Parathyroid adenoma (tissue), 2 donors: Measurements from ENCODE around the gene DNAL4.

Experiments used
- H2AFZ ChIP-seq: fragments of 300-600 bp; sonication (generic); one replicate; pipeline ENCODE4 v1.7.0; 2017; ENCODE audit warnings: antibody characterized with exemption, mild to moderate bottlenecking
- H3K27ac ChIP-seq: fragments of 300-600 bp; sonication (generic); one replicate; pipeline ENCODE4 v1.7.0; 2017
- H3K27me3 ChIP-seq: fragments of 300-600 bp; sonication (generic); one replicate; pipeline ENCODE4 v1.7.0; 2017; ENCODE audit warnings: low read length; ENCODE audit not compliant: control insufficient read depth, insufficient read depth
- H3K36me3 ChIP-seq: fragments of 300-600 bp; sonication (generic); one replicate; pipeline ENCODE4 v1.7.0; 2017; ENCODE audit warnings: low read length; ENCODE audit not compliant: control insufficient read depth, insufficient read depth
- H3K4me1 ChIP-seq: fragments of 300-600 bp; sonication (generic); one replicate; pipeline ENCODE4 v1.7.0; 2017; ENCODE audit warnings: control low read depth
- H3K4me2 ChIP-seq: fragments of 300-600 bp; sonication (generic); one replicate; pipeline ENCODE4 v1.7.0; 2017; ENCODE audit warnings: low read length
- H3K4me3 ChIP-seq: fragments of 300-600 bp; sonication (generic); one replicate; pipeline ENCODE4 v1.7.0; 2017; ENCODE audit warnings: low read depth, low read length
- H3K79me2 ChIP-seq: fragments of 300-600 bp; sonication (generic); one replicate; pipeline ENCODE4 v1.7.0; 2017; ENCODE audit warnings: control low read depth
- H3K9ac ChIP-seq: fragments of 300-600 bp; sonication (generic); one replicate; pipeline ENCODE4 v1.7.0; 2017; ENCODE audit warnings: mild to moderate bottlenecking
- H3K9me3 ChIP-seq: fragments of 300-600 bp; sonication (generic); one replicate; pipeline ENCODE4 v1.7.0; 2017; ENCODE audit warnings: low read length; ENCODE audit not compliant: control insufficient read depth
- CTCF ChIP-seq: fragments of 300-600 bp; sonication (generic); IDR thresholded peaks from one replicate; pipeline ENCODE4 v1.7.0; 2017; ENCODE audit warnings: antibody characterized with exemption, mild to moderate bottlenecking
- donor health status: primary hyperparathyroidism.

The DNAL4 gene

GRCh38 chr22:38781033-38781432 is 12.9 kb downstream of the DNAL4 start:
- Histone ChIP-seq H3K9ac (no peak overlapping the region), H3K27me3 (no peaks in the 10 kb centered on the region), H3K4me2 (no peak overlapping the region), H3K27ac (no peak overlapping the region), H2AFZ (no peak overlapping the region), H3K4me3 (no peak overlapping the region), H3K4me1 (no peaks in the 10 kb centered on the region), H3K79me2 (peaks cover 2% of the 10 kb centered on the region), H3K36me3 (no peaks in the 10 kb centered on the region), H3K9me3 (no peaks in the 10 kb centered on the region)
- no peak for TF ChIP-seq CTCF

- H2AFZ ChIP-seq: no peak overlapping the region
- H3K4me2 ChIP-seq: no peak overlapping the region
- no peaks in the 10 kb centered on the region for H3K27me3 ChIP-seq
- no peak overlapping the region for H3K4me3 ChIP-seq
- no peaks in the 10 kb centered on the region for H3K9me3 ChIP-seq
- no peaks in the 10 kb centered on the region for H3K36me3 ChIP-seq
- H3K79me2 ChIP-seq: no peaks in the 10 kb centered on the region
- H3K9ac ChIP-seq: no peak overlapping the region
- no peak overlapping the region for H3K27ac ChIP-seq
- no peak for TF ChIP-seq CTCF
- H3K4me1 ChIP-seq: no peaks in the 10 kb centered on the region
Measured at GRCh38 chr22:38777087-38777671, 16.8 kb downstream of the DNAL4 start.

DNA sequence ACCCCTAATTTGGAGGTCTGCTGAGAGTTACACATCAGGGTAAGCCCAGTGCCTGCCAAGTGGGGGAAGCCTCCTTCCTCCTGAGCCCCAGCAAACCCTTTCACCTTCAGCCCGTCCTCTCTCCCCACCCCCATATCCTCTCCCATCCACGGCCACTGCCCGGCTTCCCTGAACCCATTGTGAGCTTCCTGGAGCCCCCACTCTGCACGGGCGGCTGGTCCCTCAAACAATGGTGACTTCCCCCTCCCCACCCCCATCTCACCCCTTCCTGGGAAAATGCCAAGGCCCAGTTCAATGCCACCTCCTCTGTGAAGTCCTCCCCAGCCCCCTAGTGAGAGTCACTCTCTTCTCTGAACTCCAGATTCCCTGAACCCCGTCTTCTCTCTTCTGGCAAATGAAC is 17.9 kb downstream of the DNAL4 start:
- H3K27ac ChIP-seq: no peak overlapping the region
- TF ChIP-seq CTCF: no peak
- H3K9ac ChIP-seq: no peak overlapping the region
- no peak overlapping the region for H2AFZ ChIP-seq
- H3K9me3 ChIP-seq: no peaks in the 10 kb centered on the region
- no peaks in the 10 kb centered on the region for H3K27me3 ChIP-seq
- no peaks in the 10 kb centered on the region for H3K36me3 ChIP-seq
- H3K4me1 ChIP-seq: no peaks in the 10 kb centered on the region
- H3K4me3 ChIP-seq: no peak overlapping the region
- H3K4me2 ChIP-seq: no peak overlapping the region
- no peaks in the 10 kb centered on the region for H3K79me2 ChIP-seq

DNA sequence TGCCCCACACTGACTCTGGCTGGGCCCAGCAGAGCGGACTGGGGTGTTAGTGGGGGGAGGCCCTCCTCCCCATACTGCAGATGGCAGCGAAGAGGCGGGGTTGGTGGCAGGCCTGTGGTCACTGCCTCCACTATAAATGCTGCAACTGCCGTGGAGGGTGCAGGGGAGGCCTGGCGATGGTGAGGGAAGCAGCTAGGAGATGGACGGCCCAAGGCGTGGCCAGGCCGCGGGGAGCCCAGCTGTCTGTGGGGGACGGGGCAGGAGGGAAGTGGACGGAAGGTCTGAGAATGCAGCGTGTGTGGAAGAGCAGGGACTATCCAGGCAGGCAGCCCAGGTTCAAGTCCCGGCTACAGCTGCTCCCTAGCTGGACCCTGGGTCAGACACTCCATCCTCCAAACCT is 18.3 kb downstream of the DNAL4 start:
- no peaks in the 10 kb centered on the region for H3K4me1 ChIP-seq
- no peak overlapping the region for H3K4me3 ChIP-seq
- no peaks in the 10 kb centered on the region for H3K79me2 ChIP-seq
- no peaks in the 10 kb centered on the region for H3K27me3 ChIP-seq
- no peak overlapping the region for H2AFZ ChIP-seq
- no peak overlapping the region for H3K27ac ChIP-seq
- no peaks in the 10 kb centered on the region for H3K9me3 ChIP-seq
- H3K36me3 ChIP-seq: no peaks in the 10 kb centered on the region
- TF ChIP-seq CTCF: no peak
- H3K9ac ChIP-seq: no peak overlapping the region
- H3K4me2 ChIP-seq: no peak overlapping the region

DNA sequence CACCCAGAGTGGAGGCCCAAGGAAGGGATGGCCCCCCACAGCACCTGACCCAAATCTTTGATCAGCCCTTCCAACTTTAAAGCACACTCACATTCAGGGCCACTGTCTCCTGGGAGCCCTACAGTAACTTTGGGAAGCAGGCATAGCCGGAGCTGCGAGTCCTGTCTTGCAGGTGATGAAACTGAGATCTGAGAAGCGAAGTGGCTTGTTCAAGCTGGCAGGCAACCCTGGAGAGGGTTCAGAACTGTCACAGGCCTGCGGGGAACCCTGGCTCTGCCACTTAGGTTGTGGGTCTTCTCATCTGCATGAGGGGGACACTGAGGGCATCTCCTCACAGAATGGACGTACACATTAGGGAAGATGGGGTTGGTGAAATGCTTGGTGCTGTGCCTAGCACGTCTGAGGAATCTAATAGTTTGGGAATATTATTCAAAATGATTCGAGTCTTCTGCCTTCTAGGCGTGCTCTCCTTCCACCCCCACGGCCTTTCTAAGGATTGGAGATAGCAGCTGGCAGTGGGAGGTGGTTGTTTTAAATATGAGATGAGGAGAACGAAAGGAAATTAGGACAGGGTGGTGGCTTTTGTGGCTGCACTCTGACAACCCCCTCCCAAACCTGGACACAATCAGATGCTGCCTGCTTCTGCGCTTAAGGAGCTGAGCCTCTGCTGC is 19.3 kb downstream of the DNAL4 start:
- Histone ChIP-seq H3K27me3 (no peaks in the 10 kb centered on the region), H3K27ac (no peak overlapping the region), H2AFZ (no peak overlapping the region), H3K9me3 (no peaks in the 10 kb centered on the region), H3K4me2 (no peak overlapping the region), H3K36me3 (no peaks in the 10 kb centered on the region), H3K9ac (no peak overlapping the region), H3K4me1 (no peaks in the 10 kb centered on the region), H3K4me3 (no peak overlapping the region), H3K79me2 (no peaks in the 10 kb centered on the region)
- TF ChIP-seq CTCF: no peak
